Measurements from ENCODE around the gene SLC25A4. TPM values are rescaled to one million over a fixed set of nuclear protein-coding genes. Genes with fewer than 3 reads are reported as not detected.

Gene SLC25A4
- total and polyA plus RNA-seq, 2 of the 13 experiments (the other 11 are each of a cell fraction or from before 2014, with no cell fraction given), result 30.3 to 42.1 TPM

DNA sequence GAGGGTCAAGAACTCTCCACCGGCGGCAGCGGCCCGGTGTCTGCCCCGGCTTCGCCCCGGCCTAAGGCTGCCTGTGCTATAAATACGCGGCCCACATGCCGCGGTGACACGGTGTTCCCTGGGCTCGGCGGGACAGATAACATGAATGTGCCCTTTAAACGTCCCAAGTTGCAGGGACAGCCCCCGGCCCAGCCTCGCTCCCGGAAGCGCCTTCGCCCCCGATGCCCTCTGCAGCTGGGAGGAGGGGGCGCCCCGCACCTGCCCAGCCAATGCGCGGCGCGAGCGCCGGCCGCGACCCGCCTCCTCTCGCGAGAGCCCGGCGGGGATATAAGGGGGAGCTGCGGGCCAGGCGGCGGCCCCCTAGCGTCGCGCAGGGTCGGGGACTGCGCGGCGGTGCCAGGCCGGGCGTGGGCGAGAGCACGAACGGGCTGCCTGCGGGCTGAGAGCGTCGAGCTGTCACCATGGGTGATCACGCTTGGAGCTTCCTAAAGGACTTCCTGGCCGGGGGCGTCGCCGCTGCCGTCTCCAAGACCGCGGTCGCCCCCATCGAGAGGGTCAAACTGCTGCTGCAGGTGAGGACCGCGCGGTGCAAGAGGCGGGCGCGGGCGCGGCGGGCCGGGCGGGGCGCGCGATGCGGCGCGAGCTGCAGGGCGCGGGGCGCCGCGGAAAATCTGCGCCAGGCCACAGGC, at the start of gene SLC25A4 (continued):
- no peak for TF ChIP-seq KDM1A (CRISPR knock-in tag; IDR thresholded peaks at IDR 0.05)
- peak; percentile 61 for TF ChIP-seq E2F5 (CRISPR knock-in tag; conservative IDR thresholded peaks at IDR 0.05)
- no peak for TF ChIP-seq ZBTB1 (CRISPR knock-in tag; IDR thresholded peaks at IDR 0.05; ENCODE audit: borderline replicate concordance)
- TF ChIP-seq NCOA2 (CRISPR knock-in tag; IDR thresholded peaks at IDR 0.05), result no peak; the same call in 1 of the 2 replicates
- peak; percentile 76; the same call in 1 of the 2 replicates for TF ChIP-seq ZNF552 (CRISPR knock-in tag; IDR thresholded peaks at IDR 0.05; ENCODE audit: borderline replicate concordance)
- no peak for TF ChIP-seq ATRX (CRISPR knock-in tag; IDR thresholded peaks at IDR 0.05; ENCODE audit: borderline replicate concordance)
- TF ChIP-seq THYN1 (CRISPR knock-in tag; IDR thresholded peaks at IDR 0.05; ENCODE audit: borderline replicate concordance, low read depth), result no peak
- no peak for TF ChIP-seq TBX3 (IDR thresholded peaks at IDR 0.05; ENCODE audit: borderline replicate concordance)
- TF ChIP-seq ZNF570 (CRISPR knock-in tag; IDR thresholded peaks at IDR 0.05; ENCODE audit: borderline replicate concordance), result no peak
- no peak for TF ChIP-seq GRHL1 (CRISPR knock-in tag; conservative IDR thresholded peaks at IDR 0.05)
- TF ChIP-seq U2AF2 (IDR thresholded peaks at IDR 0.05; ENCODE audit: low read depth, low read length), result no peak
- no peak for TF ChIP-seq CSRNP1 (CRISPR knock-in tag; IDR thresholded peaks at IDR 0.05)
- no peak; the same call in 1 of the 2 replicates for TF ChIP-seq ZNF101 (CRISPR knock-in tag; IDR thresholded peaks at IDR 0.05; ENCODE audit: borderline replicate concordance, low read depth)
- TF ChIP-seq, protein P1, sequence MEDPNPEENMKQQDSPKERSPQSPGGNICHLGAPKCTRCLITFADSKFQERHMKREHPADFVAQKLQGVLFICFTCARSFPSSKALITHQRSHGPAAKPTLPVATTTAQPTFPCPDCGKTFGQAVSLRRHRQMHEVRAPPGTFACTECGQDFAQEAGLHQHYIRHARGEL (CRISPR knock-in tag; IDR thresholded peaks at IDR 0.05), result no peak
- TF ChIP-seq, protein P2, sequence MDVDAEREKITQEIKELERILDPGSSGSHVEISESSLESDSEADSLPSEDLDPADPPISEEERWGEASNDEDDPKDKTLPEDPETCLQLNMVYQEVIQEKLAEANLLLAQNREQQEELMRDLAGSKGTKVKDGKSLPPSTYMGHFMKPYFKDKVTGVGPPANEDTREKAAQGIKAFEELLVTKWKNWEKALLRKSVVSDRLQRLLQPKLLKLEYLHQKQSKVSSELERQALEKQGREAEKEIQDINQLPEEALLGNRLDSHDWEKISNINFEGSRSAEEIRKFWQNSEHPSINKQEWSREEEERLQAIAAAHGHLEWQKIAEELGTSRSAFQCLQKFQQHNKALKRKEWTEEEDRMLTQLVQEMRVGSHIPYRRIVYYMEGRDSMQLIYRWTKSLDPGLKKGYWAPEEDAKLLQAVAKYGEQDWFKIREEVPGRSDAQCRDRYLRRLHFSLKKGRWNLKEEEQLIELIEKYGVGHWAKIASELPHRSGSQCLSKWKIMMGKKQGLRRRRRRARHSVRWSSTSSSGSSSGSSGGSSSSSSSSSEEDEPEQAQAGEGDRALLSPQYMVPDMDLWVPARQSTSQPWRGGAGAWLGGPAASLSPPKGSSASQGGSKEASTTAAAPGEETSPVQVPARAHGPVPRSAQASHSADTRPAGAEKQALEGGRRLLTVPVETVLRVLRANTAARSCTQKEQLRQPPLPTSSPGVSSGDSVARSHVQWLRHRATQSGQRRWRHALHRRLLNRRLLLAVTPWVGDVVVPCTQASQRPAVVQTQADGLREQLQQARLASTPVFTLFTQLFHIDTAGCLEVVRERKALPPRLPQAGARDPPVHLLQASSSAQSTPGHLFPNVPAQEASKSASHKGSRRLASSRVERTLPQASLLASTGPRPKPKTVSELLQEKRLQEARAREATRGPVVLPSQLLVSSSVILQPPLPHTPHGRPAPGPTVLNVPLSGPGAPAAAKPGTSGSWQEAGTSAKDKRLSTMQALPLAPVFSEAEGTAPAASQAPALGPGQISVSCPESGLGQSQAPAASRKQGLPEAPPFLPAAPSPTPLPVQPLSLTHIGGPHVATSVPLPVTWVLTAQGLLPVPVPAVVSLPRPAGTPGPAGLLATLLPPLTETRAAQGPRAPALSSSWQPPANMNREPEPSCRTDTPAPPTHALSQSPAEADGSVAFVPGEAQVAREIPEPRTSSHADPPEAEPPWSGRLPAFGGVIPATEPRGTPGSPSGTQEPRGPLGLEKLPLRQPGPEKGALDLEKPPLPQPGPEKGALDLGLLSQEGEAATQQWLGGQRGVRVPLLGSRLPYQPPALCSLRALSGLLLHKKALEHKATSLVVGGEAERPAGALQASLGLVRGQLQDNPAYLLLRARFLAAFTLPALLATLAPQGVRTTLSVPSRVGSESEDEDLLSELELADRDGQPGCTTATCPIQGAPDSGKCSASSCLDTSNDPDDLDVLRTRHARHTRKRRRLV (CRISPR knock-in tag; IDR thresholded peaks at IDR 0.05), result no peak
- no peak for TF ChIP-seq KAT2B (IDR thresholded peaks at IDR 0.05; ENCODE audit: borderline replicate concordance, low read depth, low read length)
- TF ChIP-seq ATF7-NPFF (CRISPR knock-in tag; IDR thresholded peaks at IDR 0.05; ENCODE audit: low read depth), result peak; percentile 92
- no peak for TF ChIP-seq ARNT (IDR thresholded peaks at IDR 0.05)
- no peak for TF ChIP-seq PAWR (CRISPR knock-in tag; IDR thresholded peaks at IDR 0.05; ENCODE audit: borderline replicate concordance)
- no peak for TF ChIP-seq SNAPC2 (CRISPR knock-in tag; IDR thresholded peaks at IDR 0.05)
